Muscle of back (tissue), 11 donors: ENCODE data around the gene MSI2. TPM values are rescaled to one million over a fixed set of nuclear protein-coding genes. Genes with fewer than 3 reads are reported as not detected.

ENCODE experiments used
- DNase-seq, 3 donors: peaks; one replicate each; pipeline versions ENCODE4 v3.0.0 to v3.0.0-alpha.2; 2013
- polyA plus RNA-seq, 10 donors: library from polyadenylated mRNA; unstranded; fragments of 120-200 nt; gene quantifications; one replicate each; pipeline ENCODE4 v1.2.1, GENCODE V29; 2013; ENCODE audit not compliant: insufficient read length in 10 of 10

Gene MSI2
- polyA plus RNA-seq, 10 donors: 22.9 to 37.2 (median 27.4) TPM

- no peak for DNase-seq
Observed at GRCh38 chr17:57633236-57633635, 376.9 kb downstream of the MSI2 start.

DNA sequence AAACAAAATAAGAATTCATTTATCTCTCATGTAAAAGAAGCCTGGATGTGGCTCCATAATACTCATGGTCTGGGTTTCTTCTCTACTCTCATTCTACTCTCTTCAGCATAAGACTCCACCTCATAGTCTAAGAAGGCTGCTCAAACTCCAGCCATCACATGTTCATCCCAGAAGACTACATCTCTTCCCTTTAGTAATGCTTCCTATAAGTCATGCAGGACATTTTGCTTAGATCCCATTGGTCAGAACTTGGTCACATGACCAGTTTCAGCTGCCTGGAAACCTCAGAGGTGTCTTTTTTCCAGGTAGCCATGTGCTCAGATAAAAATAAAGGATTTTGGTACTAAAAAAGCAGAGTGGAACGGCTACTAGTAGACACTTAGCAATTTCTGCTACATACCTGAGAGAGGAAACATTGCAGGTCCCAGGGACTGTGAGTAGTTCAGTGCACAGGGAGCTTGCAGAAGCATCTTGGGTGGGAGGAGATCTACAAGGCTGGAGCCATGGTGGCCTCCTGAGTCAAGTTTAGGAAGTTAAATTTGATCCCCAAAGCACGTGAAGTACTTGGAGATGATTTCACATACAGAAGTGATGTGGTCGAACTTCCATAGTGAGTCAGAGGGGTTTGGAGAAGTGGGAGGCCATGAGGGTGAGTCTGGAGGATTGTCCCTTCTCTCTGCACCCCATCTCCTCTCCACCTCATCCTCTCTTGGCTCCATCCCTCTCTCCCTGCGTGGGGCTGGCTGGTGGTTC lies 378.6 kb downstream of the MSI2 start:
- DNase-seq: no peak

- DNase-seq: no peak
Observed at GRCh38 chr17:57636274-57636673, 380.0 kb downstream of the MSI2 start.

DNA sequence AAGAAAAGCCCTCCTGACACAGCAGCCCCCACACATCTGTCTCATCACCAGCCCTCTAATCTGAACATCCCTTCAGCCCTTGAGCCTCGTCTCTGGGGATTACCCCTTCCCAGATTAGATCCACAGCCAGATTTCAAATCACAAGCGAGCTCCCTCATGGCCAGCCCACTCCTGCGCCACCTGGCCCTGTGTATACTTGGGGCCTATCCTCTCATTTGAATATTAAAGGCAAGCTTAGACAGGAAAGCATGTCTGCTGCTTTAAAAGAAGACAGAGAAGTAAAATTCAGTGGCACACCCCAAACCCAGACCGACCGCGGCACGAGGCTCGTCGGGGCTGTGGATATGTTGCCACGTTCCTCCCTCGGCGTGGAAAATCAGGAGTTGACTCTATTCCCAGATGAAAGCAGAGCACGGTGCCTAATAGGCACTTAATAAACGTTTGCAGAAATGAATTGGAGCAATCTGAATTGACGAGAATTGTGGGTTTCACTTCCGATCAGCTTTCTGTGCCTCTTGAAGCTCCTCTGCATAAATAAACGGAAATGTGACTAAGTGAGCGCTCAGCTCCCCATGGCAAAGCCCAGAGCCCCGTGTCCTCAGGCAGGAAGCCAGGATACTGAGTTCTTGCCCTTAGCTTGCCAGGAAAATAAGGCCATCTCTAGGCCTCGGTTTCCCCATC lies 380.8 kb downstream of the MSI2 start:
- no peak for DNase-seq

GRCh38 chr17:57637666-57638010 lies 381.3 kb downstream of the MSI2 start:
- no peak for DNase-seq

GRCh38 chr17:57638284-57638683 lies 382.0 kb downstream of the MSI2 start:
- DNase-seq: no peak

DNA sequence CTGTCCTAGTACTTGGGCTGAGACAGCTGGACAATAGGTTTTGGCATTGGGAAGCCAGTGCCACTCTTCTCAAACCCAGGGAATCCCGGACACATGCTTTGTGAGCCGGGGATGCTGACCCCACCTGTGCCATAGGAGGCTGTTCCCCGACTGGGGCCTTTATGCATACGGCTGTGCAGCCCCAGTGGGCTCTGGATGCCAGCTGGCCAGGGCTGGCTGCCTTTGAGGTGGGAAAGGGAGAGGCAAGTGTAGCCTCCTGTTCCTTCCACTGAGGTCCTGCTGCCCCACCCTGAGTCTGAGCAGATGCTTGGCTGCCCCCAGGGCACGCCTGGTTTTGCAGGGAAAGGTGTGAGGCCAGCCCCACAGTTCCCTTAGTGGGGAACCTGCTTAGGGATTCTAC lies 383.1 kb downstream of the MSI2 start:
- DNase-seq: no peak

GRCh38 chr17:57640079-57640478 lies 383.8 kb downstream of the MSI2 start:
- no peak for DNase-seq

- DNase-seq: no peak
Observed at GRCh38 chr17:57641761-57642160, 385.4 kb downstream of the MSI2 start.

DNA sequence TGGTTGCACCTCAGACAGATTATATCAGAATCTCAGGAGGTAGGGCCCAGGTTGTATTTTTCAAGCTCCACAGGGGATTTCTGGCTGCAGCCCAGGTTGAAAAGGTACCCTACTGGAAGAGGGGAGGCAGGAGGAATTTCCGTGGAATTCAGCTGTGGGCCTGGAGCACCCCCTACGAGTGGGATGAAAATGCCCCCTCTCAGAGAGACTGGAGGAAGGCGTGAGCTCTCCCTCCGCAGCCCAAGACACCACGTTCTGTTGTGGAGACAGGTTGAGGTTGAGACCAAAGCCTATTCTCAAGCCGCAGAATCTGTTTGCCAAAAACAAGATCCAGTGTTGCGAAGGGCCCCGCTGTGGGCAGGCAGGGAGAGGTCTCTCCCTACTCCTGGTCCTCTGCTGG lies 386.7 kb downstream of the MSI2 start:
- no peak for DNase-seq

DNA sequence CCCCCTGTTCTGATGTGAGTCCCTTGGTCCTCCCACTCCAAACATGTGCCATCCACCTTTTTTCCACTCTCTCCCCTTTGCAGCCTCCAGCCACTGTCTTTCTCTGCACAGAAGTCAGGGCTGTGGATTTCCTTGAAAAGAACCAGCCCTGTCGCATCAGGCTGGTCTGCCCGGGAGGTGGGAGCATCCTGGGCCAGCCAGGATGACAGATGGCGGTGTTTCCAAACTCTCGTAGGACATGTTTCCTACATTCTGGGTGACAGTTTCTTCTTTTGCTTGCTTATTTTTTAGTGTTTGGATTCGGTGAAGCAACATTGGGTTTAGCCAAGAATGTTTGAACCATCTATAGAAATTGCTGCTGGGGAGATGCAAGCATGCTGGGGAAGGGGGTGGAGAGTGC lies 388.0 kb downstream of the MSI2 start:
- DNase-seq: no peak

GRCh38 chr17:57645950-57646665 lies 389.8 kb downstream of the MSI2 start:
- DNase-seq: no peak

DNA sequence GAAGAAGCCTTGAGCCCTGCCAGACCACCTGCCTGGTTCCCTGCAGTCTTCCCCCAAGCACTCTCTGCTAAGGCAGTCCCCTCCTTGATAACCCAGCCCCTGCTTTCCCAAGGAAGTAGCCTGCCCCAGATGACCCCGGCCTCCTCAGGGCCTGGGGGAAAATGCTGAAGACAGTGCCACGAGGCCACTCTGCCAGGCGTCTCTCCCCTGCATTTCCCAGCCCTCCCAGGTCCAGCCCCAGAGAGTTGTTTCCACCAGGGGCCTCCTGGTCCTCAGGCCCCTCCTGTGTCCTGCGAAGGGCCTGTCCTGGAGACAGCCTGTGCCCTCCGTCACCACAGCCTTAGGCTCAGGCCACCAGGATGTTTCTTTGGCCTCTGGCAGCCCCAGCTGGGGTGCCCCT lies 392.4 kb downstream of the MSI2 start:
- no peak for DNase-seq

- DNase-seq: no peak
Observed at GRCh38 chr17:57649191-57649590, 392.9 kb downstream of the MSI2 start.

GRCh38 chr17:57649731-57650484 lies 393.6 kb downstream of the MSI2 start:
- peak in 1 of 3 donors; percentile 41 for DNase-seq

DNA sequence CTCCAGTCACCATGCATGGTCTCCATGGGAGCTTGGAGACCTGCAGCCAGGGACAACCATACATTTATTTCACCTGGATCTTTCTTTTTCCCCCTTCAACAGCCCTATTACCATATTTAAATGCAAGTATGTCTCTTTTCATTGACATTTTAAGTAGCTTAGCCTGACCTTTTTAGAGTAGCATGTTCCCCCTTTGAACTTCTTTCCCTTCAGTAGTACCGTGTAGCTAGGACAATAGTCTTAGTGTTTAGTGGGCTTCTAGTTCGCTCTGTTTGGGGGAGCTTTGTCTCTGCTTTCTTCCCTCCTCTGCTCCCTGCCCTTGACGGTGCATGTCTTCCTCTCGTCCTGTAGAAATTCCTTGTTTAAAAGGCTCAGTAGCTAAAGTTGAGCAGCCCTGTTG lies 394.2 kb downstream of the MSI2 start:
- no peak for DNase-seq

DNA sequence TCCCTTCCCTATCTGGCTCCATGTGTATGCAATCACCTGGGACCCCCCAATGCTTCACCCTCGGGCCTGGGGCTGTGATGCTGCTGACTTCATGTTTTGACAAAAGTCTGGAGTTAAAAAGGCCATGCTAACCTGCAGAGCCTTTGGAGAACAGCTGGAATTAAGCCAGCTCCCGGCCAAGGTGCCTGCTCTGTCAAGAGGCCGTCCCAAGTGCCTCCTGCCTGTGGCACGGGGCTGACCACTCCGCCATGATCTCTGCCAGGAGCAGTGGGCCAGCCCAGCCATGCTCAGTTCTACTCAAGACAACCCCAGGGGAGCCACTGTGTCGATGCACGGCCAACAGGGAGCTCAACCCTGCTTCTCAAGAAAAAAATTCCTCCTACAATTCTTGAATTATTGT lies 395.1 kb downstream of the MSI2 start:
- no peak for DNase-seq

DNA sequence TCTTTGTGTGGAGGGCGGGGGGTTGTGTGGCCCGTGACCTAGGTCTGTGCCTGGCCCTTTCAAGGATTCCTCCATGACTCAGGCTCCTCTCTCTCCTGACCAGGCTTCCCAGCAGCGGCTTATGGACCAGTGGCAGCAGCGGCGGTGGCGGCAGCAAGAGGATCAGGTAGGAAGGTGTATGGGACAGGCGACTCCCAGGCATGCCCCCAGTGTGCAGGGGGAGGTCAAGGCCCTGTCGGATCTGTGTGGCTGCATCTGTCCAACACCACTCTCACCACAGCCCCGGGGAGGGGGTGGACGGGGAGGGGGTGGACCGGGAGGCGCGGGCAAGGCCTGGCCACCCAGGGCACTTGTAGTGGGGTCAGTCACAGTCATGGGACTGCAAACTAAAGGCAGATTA lies 395.7 kb downstream of the MSI2 start:
- DNase-seq: no peak

DNA sequence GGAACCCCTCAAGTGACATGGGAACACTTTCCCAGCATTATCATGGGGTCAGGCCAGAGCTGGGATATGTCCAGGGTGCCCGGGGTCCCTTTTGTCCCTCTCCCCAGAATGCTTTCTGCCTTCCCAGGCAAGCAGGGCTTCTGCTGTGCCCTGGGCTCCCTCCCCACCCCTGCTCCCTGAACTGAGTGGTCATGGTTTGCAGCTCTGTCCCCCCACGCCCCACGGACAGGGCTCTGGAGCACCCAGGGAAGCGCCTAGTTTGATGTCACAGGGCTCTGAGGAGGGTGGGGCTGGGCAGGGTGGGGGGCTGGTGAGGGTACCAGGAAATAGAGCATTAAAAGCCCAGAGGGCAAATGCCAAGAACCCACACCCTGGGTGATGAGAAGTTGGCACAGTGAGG lies 396.5 kb downstream of the MSI2 start:
- no peak for DNase-seq

DNA sequence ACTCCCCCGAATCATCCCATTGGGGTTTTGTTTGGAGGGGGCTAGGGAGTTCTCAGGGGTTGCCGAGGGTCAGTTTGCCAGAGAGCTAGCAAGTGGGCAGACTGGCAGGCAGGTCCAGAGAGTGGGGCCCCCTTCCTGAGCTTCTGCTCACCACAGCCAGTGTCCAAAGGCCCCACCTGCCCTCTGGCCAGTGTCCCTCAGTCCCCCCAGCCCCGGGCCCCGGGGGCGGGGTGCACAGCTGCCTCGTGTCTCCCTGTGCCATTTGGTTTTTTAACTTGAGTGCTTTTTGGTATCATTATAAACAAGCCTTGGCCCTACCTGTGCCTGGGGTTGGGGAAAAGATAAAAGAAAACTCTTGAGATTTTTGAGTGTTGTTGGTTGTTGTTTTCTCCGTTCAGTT lies 397.0 kb downstream of the MSI2 start:
- DNase-seq: no peak

GRCh38 chr17:57654040-57654775 lies 397.9 kb downstream of the MSI2 start:
- no peak for DNase-seq

DNA sequence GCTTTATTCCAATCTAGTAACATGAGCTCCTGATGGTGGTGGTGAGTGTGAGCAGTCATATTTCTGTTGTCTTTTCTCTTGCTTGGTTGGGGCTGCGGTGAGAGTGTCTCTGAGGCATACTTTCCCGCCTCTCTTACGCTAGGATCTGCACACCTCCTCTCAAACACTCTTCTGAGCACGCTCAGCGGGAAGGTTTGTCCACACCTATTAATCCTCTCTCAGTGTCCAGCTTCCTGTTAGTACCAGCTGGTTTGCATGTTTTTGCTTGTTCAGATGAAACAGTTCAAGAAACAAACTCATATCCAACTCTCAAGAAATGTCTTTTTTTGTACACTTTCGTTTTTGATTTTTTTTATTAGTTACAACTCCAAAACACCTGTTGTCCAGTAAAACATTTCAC lies 399.2 kb downstream of the MSI2 start:
- no peak for DNase-seq
